Vagina (tissue), 2 donors: ENCODE data around the gene ATMIN. TPM values are rescaled to one million over a fixed set of nuclear protein-coding genes. Genes with fewer than 3 reads are reported as not detected.
A peak's percentile ranks its signal among the peaks of the same experiment; 100 is the strongest.

ENCODE experiments used
- DNase-seq, 2 donors: peaks; one replicate each; pipeline ENCODE4 v3.0.0-alpha.2; 2017; ENCODE audit errors: extremely low spot score in 2 of 2
- H3K27ac ChIP-seq: fragments of 200-600 bp; sonication (generic); one replicate; pipeline ENCODE4 v1.5.1; 2019
- H3K27me3 ChIP-seq: fragments of 200-600 bp; sonication (generic); one replicate; pipeline ENCODE4 v1.5.1; 2019
- H3K36me3 ChIP-seq, 2 donors: fragments of 200-600 bp; sonication (generic); one replicate each; pipeline ENCODE4 v1.5.1; 2017 to 2019
- H3K4me1 ChIP-seq: fragments of 200-600 bp; sonication (generic); one replicate; pipeline ENCODE4 v1.5.1; 2019
- H3K4me3 ChIP-seq, 2 donors: fragments of 200-600 bp; sonication (generic); 1 replicate in 1 of 2; 2 replicates in 1 of 2; pipeline ENCODE4 v1.5.1; 2016 to 2019
- H3K9me3 ChIP-seq: fragments of 200-600 bp; sonication (generic); one replicate; pipeline ENCODE4 v1.5.1; 2019
- POLR2A ChIP-seq, 2 donors: fragments of 450-650 bp; IDR thresholded peaks; one replicate each; pipeline ENCODE4 v1.6.1; 2017; ENCODE audit warnings: antibody characterized with exemption in 2 of 2, mild to moderate bottlenecking in 2 of 2, moderate library complexity in 2 of 2
- POLR2AphosphoS5 ChIP-seq, 2 donors: sonication (generic); formaldehyde crosslinking; IDR thresholded peaks; one replicate each; pipeline ENCODE4 v1.9.0; 2017; ENCODE audit warnings: antibody characterized with exemption in 2 of 2, mild to moderate bottlenecking in 2 of 2, low read depth in 1 of 2; ENCODE audit not compliant: insufficient read depth in 1 of 2
- intact Hi-C: fragments of 100-400 bp; cut with DNase I; formaldehyde crosslinking; loops from one replicate; pipeline ENCODE4 v1.15.1; 2023
- small RNA-seq: library from RNA; depleted of rRNA; stranded (forward); fragments of <200 nt; gene quantifications from one replicate; pipeline ENCODE3, GENCODE V24; 2016
- total RNA-seq: library from RNA; depleted of rRNA; stranded (reverse); fragments of >200 nt; gene quantifications from one replicate; pipeline ENCODE4 v1.2.3, GENCODE V29; 2016
- TF ChIP-seq, protein P1 (sequence below), 3 experiments: fragments of 450-650 bp in 2 of 3; fragments of 200-600 bp in 1 of 3; sonication (generic) in 1 of 3; IDR thresholded peaks; one replicate each; pipeline ENCODE4 v1.5.1; 2017 to 2019; ENCODE audit warnings: antibody characterized with exemption in 3 of 3, mild to moderate bottlenecking in 2 of 3, moderate library complexity in 2 of 3

Gene ATMIN
- total RNA-seq, 1 donor from 2014 or later, result 29.7 TPM

DNA sequence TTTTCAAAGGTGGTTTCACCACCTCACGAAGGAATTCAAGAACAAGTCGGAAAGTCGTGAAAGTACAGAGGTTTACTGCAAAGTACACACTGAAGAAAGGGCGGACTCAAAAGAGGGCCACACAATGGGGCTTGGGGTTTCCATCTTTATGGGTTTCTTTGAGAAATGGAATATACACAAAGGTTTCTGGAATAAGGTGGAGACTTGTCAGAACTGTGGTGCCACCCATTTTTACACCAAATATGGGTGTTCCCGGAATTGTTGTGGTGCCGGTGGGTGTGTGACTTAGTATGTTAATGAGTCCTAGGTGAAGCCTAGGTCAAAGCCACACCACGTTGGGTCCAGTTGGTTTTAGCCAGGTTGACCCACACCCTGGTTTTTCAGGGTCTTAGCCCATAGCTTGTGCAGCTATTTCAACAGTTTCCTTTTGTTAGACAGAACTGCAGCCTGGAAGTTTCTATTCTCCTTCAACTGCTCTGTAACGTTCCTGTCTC, 61.1 kb downstream of the ATMIN start:
- Histone ChIP-seq H3K36me3 (no peaks in the 10 kb centered on the region), H3K4me1 (peaks cover 8% of the 10 kb centered on the region), H3K27me3 (no peaks in the 10 kb centered on the region), H3K27ac (peak overlapping the region; percentile 40), H3K9me3 (no peaks in the 10 kb centered on the region), H3K4me3 (peak overlapping the region; percentile 19 to 89)
- no peak for DNase-seq
- intact Hi-C loops, result no loop called here
- TF ChIP-seq POLR2A (IDR thresholded peaks at IDR 0.05), result no peak
- no peak for TF ChIP-seq POLR2AphosphoS5 (IDR thresholded peaks at IDR 0.05; ENCODE audit: insufficient read depth in 1 of 2, low read depth in 1 of 2)
- TF ChIP-seq, protein P1, sequence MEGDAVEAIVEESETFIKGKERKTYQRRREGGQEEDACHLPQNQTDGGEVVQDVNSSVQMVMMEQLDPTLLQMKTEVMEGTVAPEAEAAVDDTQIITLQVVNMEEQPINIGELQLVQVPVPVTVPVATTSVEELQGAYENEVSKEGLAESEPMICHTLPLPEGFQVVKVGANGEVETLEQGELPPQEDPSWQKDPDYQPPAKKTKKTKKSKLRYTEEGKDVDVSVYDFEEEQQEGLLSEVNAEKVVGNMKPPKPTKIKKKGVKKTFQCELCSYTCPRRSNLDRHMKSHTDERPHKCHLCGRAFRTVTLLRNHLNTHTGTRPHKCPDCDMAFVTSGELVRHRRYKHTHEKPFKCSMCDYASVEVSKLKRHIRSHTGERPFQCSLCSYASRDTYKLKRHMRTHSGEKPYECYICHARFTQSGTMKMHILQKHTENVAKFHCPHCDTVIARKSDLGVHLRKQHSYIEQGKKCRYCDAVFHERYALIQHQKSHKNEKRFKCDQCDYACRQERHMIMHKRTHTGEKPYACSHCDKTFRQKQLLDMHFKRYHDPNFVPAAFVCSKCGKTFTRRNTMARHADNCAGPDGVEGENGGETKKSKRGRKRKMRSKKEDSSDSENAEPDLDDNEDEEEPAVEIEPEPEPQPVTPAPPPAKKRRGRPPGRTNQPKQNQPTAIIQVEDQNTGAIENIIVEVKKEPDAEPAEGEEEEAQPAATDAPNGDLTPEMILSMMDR (IDR thresholded peaks at IDR 0.05), result no peak

Small RNA genes lying within 50 kb of the gene (small RNA-seq; reads per million reads assigned to genes)
- not detected for gene AC092718.3

Other genes starting within 250 kb of the ATMIN start
- 2.9 TPM for gene CDYL2, start 231.2 kb upstream of the ATMIN start, total RNA-seq
- gene CMC2, start 29.0 kb upstream of the ATMIN start, total RNA-seq, result 6.6 TPM
- 8.3 TPM for gene CENPN, start 28.6 kb upstream of the ATMIN start, total RNA-seq
- 1.2 TPM for gene C16orf46, start 41.4 kb downstream of the ATMIN start, total RNA-seq
- gene GCSH, start 60.6 kb downstream of the ATMIN start, total RNA-seq, result 27.0 TPM
- gene BCO1, start 202.8 kb downstream of the ATMIN start, total RNA-seq, result not detected